Smooth muscle cell (in vitro differentiated cells): Measurements from ENCODE around the gene MEAK7. TPM values are rescaled to one million over a fixed set of nuclear protein-coding genes. Genes with fewer than 3 reads are reported as not detected.

ENCODE experiments used
- DNase-seq: peaks from one replicate; lab custom pipeline; 2025; ENCODE audit not compliant: unreplicated experiment; lab: John Stamatoyannopoulos, UW
- H2AFZ ChIP-seq: fragments of 200-600 bp; sonication (generic); 2 replicates; pipeline ENCODE4 v1.6.0; 2016; ENCODE audit warnings: antibody characterized with exemption, low read depth, mild to moderate bottlenecking
- H3F3A ChIP-seq: fragments of 200-600 bp; sonication (generic); 2 replicates; pipeline ENCODE4 v1.6.0; 2017; ENCODE audit warnings: antibody characterized with exemption, low read depth
- H3K27ac ChIP-seq: fragments of 200-600 bp; sonication (generic); 2 replicates; pipeline ENCODE4 v1.5.1; 2016; ENCODE audit warnings: low read depth, mild to moderate bottlenecking
- H3K27me3 ChIP-seq: fragments of 200-600 bp; sonication (generic); 2 replicates; pipeline ENCODE4 v1.6.1; 2016; ENCODE audit warnings: low read depth, mild to moderate bottlenecking
- H3K36me3 ChIP-seq: fragments of 200-600 bp; sonication (generic); 2 replicates; pipeline ENCODE4 v1.5.1; 2016; ENCODE audit warnings: low read depth
- H3K4me1 ChIP-seq: fragments of 200-600 bp; sonication (generic); 2 replicates; pipeline ENCODE4 v1.5.1; 2016; ENCODE audit warnings: low read depth
- H3K4me2 ChIP-seq: fragments of 200-600 bp; sonication (generic); 2 replicates; pipeline ENCODE4 v1.6.0; 2016; ENCODE audit warnings: mild to moderate bottlenecking
- H3K4me3 ChIP-seq: fragments of 200-600 bp; sonication (generic); 2 replicates; pipeline ENCODE4 v1.5.1; 2016; ENCODE audit warnings: mild to moderate bottlenecking
- H3K79me2 ChIP-seq: fragments of 200-600 bp; sonication (generic); 2 replicates; pipeline ENCODE4 v1.6.0; 2016; ENCODE audit warnings: low read depth, mild to moderate bottlenecking
- H3K9ac ChIP-seq: fragments of 200-600 bp; sonication (generic); 2 replicates; pipeline ENCODE4 v1.6.0; 2016; ENCODE audit warnings: low read depth
- H3K9me3 ChIP-seq: fragments of 200-600 bp; sonication (generic); replicated peaks from 2 replicates; pipeline ENCODE4 v1.5.1; 2016; ENCODE audit warnings: low read depth
- H4K20me1 ChIP-seq: fragments of 200-600 bp; sonication (generic); 2 replicates; pipeline ENCODE4 v1.6.0; 2016; ENCODE audit warnings: low read depth
- WGBS: methylation state at CpG from one replicate; pipeline ENCODE4 v1.1.7; 2016; ENCODE audit warnings: low lambda C conversion rate; 5-methylcytosine and 5-hydroxymethylcytosine counted together
- polyA plus RNA-seq: library from polyadenylated mRNA; unstranded; fragments of >200 nt; fragmentation: Nextera tagmentation; extraction: Ambion mirVana; gene quantifications from 2 replicates; pipeline ENCODE4 v1.2.1, GENCODE V29; 2016
- total RNA-seq: library from RNA; depleted of rRNA; stranded (reverse); fragments of >200 nt; gene quantifications from 2 replicates; pipeline ENCODE4 v1.2.3, GENCODE V29; 2014
- TF ChIP-seq, protein P1 (sequence below): fragments of 200-600 bp; sonication (generic); IDR thresholded peaks from 2 replicates; pipeline ENCODE4 v1.5.1; 2017; ENCODE audit warnings: borderline replicate concordance, mild to moderate bottlenecking, antibody characterized with exemption; ENCODE audit not compliant: insufficient read depth, poor library complexity, severe bottlenecking

MEAK7 gene
- total and polyA plus RNA-seq, 2 experiments from 2014 or later, result 26.4 to 32.1 TPM

DNA sequence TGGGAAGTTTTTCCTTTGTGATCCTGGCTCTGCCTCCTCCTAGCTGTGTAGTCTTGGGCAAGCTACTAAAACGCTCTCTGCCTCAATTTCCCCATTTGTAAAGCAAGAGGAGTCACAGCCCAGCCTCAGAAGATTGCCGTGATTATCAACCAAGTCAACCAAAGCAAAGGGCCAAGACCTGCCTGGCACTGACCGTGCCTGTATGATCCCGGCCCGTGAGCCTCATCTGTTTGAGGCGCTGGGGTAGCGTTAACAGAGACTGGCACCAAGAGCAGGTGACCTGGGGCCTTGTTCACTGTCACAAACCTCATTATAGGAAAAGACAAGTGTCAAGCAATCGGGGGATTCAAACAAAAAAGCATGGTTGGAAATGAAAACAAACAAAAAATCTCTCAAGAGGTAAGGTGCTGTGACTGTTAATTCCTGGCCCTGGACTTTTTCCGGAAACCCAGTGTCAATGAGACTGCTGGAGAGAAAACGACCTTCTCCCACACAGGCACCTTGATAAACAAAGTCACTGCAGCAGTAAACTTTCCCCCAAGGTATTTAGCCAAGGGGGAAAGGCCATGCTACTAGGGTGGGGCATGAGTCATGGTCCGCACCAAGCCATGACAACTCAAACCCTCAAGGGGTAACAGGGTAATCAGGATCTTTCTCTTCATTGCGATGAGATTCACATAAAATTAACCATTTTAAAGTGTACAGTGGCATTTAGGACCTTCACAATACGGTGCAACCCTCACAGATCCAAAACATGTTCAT, 5.4 kb downstream of the MEAK7 start:
- 93% methylated on average over 13 of the region's 13 CpGs for WGBS
- H3K4me2 ChIP-seq, result no peak overlapping the region
- no peak overlapping the region for H2AFZ ChIP-seq
- no peak overlapping the region for H3K4me3 ChIP-seq
- peaks cover 22% of the 10 kb centered on the region for H4K20me1 ChIP-seq
- no peaks in the 10 kb centered on the region for H3F3A ChIP-seq
- H3K4me1 ChIP-seq, result peaks cover 8% of the 10 kb centered on the region
- TF ChIP-seq, protein P1, sequence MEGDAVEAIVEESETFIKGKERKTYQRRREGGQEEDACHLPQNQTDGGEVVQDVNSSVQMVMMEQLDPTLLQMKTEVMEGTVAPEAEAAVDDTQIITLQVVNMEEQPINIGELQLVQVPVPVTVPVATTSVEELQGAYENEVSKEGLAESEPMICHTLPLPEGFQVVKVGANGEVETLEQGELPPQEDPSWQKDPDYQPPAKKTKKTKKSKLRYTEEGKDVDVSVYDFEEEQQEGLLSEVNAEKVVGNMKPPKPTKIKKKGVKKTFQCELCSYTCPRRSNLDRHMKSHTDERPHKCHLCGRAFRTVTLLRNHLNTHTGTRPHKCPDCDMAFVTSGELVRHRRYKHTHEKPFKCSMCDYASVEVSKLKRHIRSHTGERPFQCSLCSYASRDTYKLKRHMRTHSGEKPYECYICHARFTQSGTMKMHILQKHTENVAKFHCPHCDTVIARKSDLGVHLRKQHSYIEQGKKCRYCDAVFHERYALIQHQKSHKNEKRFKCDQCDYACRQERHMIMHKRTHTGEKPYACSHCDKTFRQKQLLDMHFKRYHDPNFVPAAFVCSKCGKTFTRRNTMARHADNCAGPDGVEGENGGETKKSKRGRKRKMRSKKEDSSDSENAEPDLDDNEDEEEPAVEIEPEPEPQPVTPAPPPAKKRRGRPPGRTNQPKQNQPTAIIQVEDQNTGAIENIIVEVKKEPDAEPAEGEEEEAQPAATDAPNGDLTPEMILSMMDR, result no peak
- peaks cover 24% of the 10 kb centered on the region for H3K36me3 ChIP-seq
- H3K27me3 ChIP-seq, result no peaks in the 10 kb centered on the region
- DNase-seq, result no peak
- no peak overlapping the region for H3K27ac ChIP-seq
- no peak overlapping the region for H3K9ac ChIP-seq
- H3K79me2 ChIP-seq, result peaks cover 18% of the 10 kb centered on the region
- no peaks in the 10 kb centered on the region for H3K9me3 ChIP-seq

DNA sequence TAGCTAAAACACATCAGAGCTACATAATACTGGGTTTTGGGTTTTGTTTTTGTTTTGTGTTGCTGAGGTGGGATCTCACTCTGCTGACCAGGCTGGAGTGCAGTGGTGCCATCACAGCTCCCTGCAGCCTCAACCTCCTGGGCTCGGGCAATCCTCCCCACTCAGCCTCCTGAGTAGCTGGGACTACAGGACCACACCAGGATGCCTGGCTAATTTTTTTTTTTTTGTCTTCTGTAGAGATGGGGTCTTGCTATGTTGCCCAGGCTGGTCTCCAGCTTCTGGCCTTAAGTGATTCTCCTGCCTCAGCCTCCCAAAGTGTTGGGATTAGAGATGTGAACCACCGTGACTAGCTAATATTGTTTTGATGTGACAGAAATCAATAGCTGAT, 6.2 kb downstream of the MEAK7 start:
- Histone ChIP-seq H3K27ac (no peak overlapping the region), H3F3A (no peaks in the 10 kb centered on the region), H2AFZ (no peak overlapping the region), H3K36me3 (peaks cover 31% of the 10 kb centered on the region), H4K20me1 (peaks cover 22% of the 10 kb centered on the region), H3K4me2 (no peak overlapping the region), H3K9ac (no peak overlapping the region), H3K4me3 (no peak overlapping the region), H3K9me3 (no peaks in the 10 kb centered on the region), H3K4me1 (no peaks in the 10 kb centered on the region), H3K79me2 (peaks cover 10% of the 10 kb centered on the region), H3K27me3 (no peaks in the 10 kb centered on the region)
- TF ChIP-seq, protein P1, result no peak
- DNase-seq, result no peak
- WGBS, result 95% methylated on average over 2 of the region's 2 CpGs

DNA sequence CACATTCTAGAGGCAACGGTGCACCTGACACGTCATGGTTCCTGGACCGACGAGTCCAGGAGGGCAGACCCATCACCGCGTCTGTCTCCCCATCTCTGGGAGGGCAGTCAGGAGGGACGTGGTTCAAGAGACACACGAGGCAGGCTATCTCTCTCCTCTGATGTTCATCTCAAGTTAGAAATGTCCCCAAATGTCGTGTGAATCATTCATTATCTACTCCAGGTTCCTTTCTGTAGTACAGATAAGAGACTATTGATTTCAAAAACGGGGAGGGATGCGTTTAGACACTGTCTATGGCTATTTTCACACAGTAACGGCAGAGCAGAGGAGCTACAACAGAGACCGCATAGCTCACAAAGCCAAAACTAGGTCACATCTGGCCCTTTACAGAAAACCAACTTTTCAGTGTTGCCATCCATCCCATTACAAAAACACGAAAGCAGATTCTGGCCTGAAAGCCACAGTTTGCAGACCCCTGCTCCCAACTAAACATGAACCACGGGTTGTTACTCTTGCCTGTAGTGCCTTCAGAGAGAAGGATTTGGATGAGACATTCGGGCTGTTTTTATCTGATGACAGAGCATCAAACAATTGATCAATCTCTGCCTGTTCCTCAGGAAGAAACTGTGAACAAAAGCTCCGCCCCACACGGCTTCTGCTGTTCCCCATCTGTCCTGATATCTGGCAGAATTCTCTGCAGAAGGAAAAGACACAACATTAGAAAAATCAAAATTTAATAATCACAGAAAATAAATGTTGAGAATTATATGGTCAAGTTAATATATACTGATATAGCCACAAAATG, 6.8 kb downstream of the MEAK7 start:
- TF ChIP-seq, protein P1, result no peak
- no peak overlapping the region for H3K27ac ChIP-seq
- peaks cover 22% of the 10 kb centered on the region for H4K20me1 ChIP-seq
- no peaks in the 10 kb centered on the region for H3F3A ChIP-seq
- peaks cover 36% of the 10 kb centered on the region for H3K36me3 ChIP-seq
- H3K79me2 ChIP-seq, result peaks cover 6% of the 10 kb centered on the region
- no peaks in the 10 kb centered on the region for H3K4me1 ChIP-seq
- H3K9me3 ChIP-seq, result no peaks in the 10 kb centered on the region
- DNase-seq, result no peak
- H2AFZ ChIP-seq, result no peak overlapping the region
- 92% methylated on average over 18 of the region's 18 CpGs for WGBS
- no peaks in the 10 kb centered on the region for H3K27me3 ChIP-seq
- no peak overlapping the region for H3K4me2 ChIP-seq
- H3K4me3 ChIP-seq, result no peak overlapping the region
- H3K9ac ChIP-seq, result no peak overlapping the region
